ENCODE data around the gene HMG20A. TPM values are rescaled to one million over a fixed set of nuclear protein-coding genes. Genes with fewer than 3 reads are reported as not detected.

Gene HMG20A
- total RNA-seq, 1 donor = 30.8 TPM

- Histone ChIP-seq H3K27ac (ENCODE audit: low read depth, low read length) (no peak overlapping the region), H3K4me3 (ENCODE audit: insufficient read depth, low read length) (no peak overlapping the region), H3K4me1 (ENCODE audit: insufficient read depth, low read length) (peaks cover 6% of the 10 kb centered on the region), H3K36me3 (ENCODE audit: insufficient read depth, low read length) (peaks cover 20% of the 10 kb centered on the region), H2AFZ (ENCODE audit: low read length) (no peak overlapping the region), H3K79me2 (ENCODE audit: insufficient read depth, low read length) (no peaks in the 10 kb centered on the region), H3K4me2 (ENCODE audit: insufficient read depth, low read length) (no peak overlapping the region), H3K27me3 (ENCODE audit: insufficient read depth, low read length) (no peaks in the 10 kb centered on the region), H3K9me3 (ENCODE audit: low read depth, low read length) (no peaks in the 10 kb centered on the region), H4K20me1 (ENCODE audit: insufficient read depth, low read length) (no peaks in the 10 kb centered on the region)
- no peak for TF ChIP-seq CTCF (IDR thresholded peaks at IDR 0.05; ENCODE audit: extremely low read depth, low read depth, low read length)
- DNase-seq (ENCODE audit: insufficient read length, low spot score, missing footprints) = no peak
Observed at GRCh38 chr15:77475001-77475400, 54.3 kb downstream of the HMG20A start.

- no peaks in the 10 kb centered on the region for H4K20me1 ChIP-seq (ENCODE audit: insufficient read depth, low read length)
- DNase-seq (ENCODE audit: insufficient read length, low spot score, missing footprints) = no peak
- H3K4me1 ChIP-seq (ENCODE audit: insufficient read depth, low read length) = peaks cover 9% of the 10 kb centered on the region
- no peak for TF ChIP-seq CTCF (IDR thresholded peaks at IDR 0.05; ENCODE audit: extremely low read depth, low read depth, low read length)
- no peak overlapping the region for H3K4me2 ChIP-seq (ENCODE audit: insufficient read depth, low read length)
- no peaks in the 10 kb centered on the region for H3K27me3 ChIP-seq (ENCODE audit: insufficient read depth, low read length)
- H3K36me3 ChIP-seq (ENCODE audit: insufficient read depth, low read length) = peaks cover 17% of the 10 kb centered on the region
- H3K4me3 ChIP-seq (ENCODE audit: insufficient read depth, low read length) = no peak overlapping the region
- no peak overlapping the region for H2AFZ ChIP-seq (ENCODE audit: low read length)
- no peak overlapping the region for H3K27ac ChIP-seq (ENCODE audit: low read depth, low read length)
- H3K9me3 ChIP-seq (ENCODE audit: low read depth, low read length) = no peaks in the 10 kb centered on the region
- no peaks in the 10 kb centered on the region for H3K79me2 ChIP-seq (ENCODE audit: insufficient read depth, low read length)
Observed at GRCh38 chr15:77475898-77476297, 55.2 kb downstream of the HMG20A start.

GRCh38 chr15:77476995-77477394 is 56.3 kb downstream of the HMG20A start:
- no peaks in the 10 kb centered on the region for H3K9me3 ChIP-seq (ENCODE audit: low read depth, low read length)
- no peak overlapping the region for H3K27ac ChIP-seq (ENCODE audit: low read depth, low read length)

GRCh38 chr15:77478051-77478450 is 57.4 kb downstream of the HMG20A start:
- Histone ChIP-seq H3K36me3 (ENCODE audit: insufficient read depth, low read length) (peaks cover 7% of the 10 kb centered on the region), H3K27ac (ENCODE audit: low read depth, low read length) (no peak overlapping the region), H3K9me3 (ENCODE audit: low read depth, low read length) (no peaks in the 10 kb centered on the region), H3K79me2 (ENCODE audit: insufficient read depth, low read length) (no peaks in the 10 kb centered on the region), H3K27me3 (ENCODE audit: insufficient read depth, low read length) (no peaks in the 10 kb centered on the region), H3K4me1 (ENCODE audit: insufficient read depth, low read length) (peaks cover 29% of the 10 kb centered on the region), H3K4me2 (ENCODE audit: insufficient read depth, low read length) (no peak overlapping the region), H3K4me3 (ENCODE audit: insufficient read depth, low read length) (no peak overlapping the region), H4K20me1 (ENCODE audit: insufficient read depth, low read length) (no peaks in the 10 kb centered on the region), H2AFZ (ENCODE audit: low read length) (no peak overlapping the region)
- TF ChIP-seq CTCF (IDR thresholded peaks at IDR 0.05; ENCODE audit: extremely low read depth, low read depth, low read length) = no peak
- no peak for DNase-seq (ENCODE audit: insufficient read length, low spot score, missing footprints)

More at GRCh38 chr15:77476995-77477394, 56.3 kb downstream of the HMG20A start:
- peaks cover 19% of the 10 kb centered on the region for H3K4me1 ChIP-seq (ENCODE audit: insufficient read depth, low read length)
- H2AFZ ChIP-seq (ENCODE audit: low read length) = no peak overlapping the region
- H3K4me2 ChIP-seq (ENCODE audit: insufficient read depth, low read length) = no peak overlapping the region
- H3K27me3 ChIP-seq (ENCODE audit: insufficient read depth, low read length) = no peaks in the 10 kb centered on the region
- H3K4me3 ChIP-seq (ENCODE audit: insufficient read depth, low read length) = no peak overlapping the region
- no peaks in the 10 kb centered on the region for H3K79me2 ChIP-seq (ENCODE audit: insufficient read depth, low read length)
- H4K20me1 ChIP-seq (ENCODE audit: insufficient read depth, low read length) = no peaks in the 10 kb centered on the region
- TF ChIP-seq CTCF (IDR thresholded peaks at IDR 0.05; ENCODE audit: extremely low read depth, low read depth, low read length) = no peak
- peaks cover 7% of the 10 kb centered on the region for H3K36me3 ChIP-seq (ENCODE audit: insufficient read depth, low read length)
- DNase-seq (ENCODE audit: insufficient read length, low spot score, missing footprints) = no peak
